Measurements from ENCODE around the gene C2CD5.
"Not testable (repeated sequence)": the region's sequence is repeated elsewhere in the genome, so short reads cannot be mapped to it uniquely, and the experiment has no call there.

The C2CD5 gene

GRCh38 chr12:22544038-22544979 is at the start of gene C2CD5:
TSS of gene C2CD5 (minus strand) at chr12:22544542. CDS start at chr12:22544150, 392 bp downstream.
- DNase-seq (ENCODE audit: low read depth in 2 of 2, low spot score in 1 of 2): peak; percentile 83 to 89

- no peak for DNase-seq (ENCODE audit: low read depth in 2 of 2, low spot score in 1 of 2)
Measured at GRCh38 chr12:22593864-22594263, 49.5 kb upstream of the C2CD5 start.

- no peak for DNase-seq (ENCODE audit: low read depth in 2 of 2, low spot score in 1 of 2)
Measured at GRCh38 chr12:22588817-22589216, 44.5 kb upstream of the C2CD5 start.

- DNase-seq (ENCODE audit: low read depth in 2 of 2, low spot score in 1 of 2): no peak
Measured at GRCh38 chr12:22578328-22578727, 34.0 kb upstream of the C2CD5 start.

GRCh38 chr12:22577667-22578066 is 33.3 kb upstream of the C2CD5 start:
- no peak for DNase-seq (ENCODE audit: low read depth in 2 of 2, low spot score in 1 of 2)

- no peak for DNase-seq (ENCODE audit: low read depth in 2 of 2, low spot score in 1 of 2)
Measured at GRCh38 chr12:22576473-22576872, 32.1 kb upstream of the C2CD5 start.

- no peak for DNase-seq (ENCODE audit: low read depth in 2 of 2, low spot score in 1 of 2)
Measured at GRCh38 chr12:22576065-22576464, 31.7 kb upstream of the C2CD5 start.

GRCh38 chr12:22574921-22575320 is 30.6 kb upstream of the C2CD5 start:
- no peak for DNase-seq (ENCODE audit: low read depth in 2 of 2, low spot score in 1 of 2)

- DNase-seq (ENCODE audit: low read depth in 2 of 2, low spot score in 1 of 2): no peak
Measured at GRCh38 chr12:22573181-22573580, 28.8 kb upstream of the C2CD5 start.

GRCh38 chr12:22569253-22569652 is 24.9 kb upstream of the C2CD5 start:
- DNase-seq (ENCODE audit: low read depth in 2 of 2, low spot score in 1 of 2): no peak

GRCh38 chr12:22562036-22563028 is 18.0 kb upstream of the C2CD5 start:
- no peak for DNase-seq (ENCODE audit: low read depth in 2 of 2, low spot score in 1 of 2)

GRCh38 chr12:22554750-22555149 is 10.4 kb upstream of the C2CD5 start:
- not testable (repeated sequence) for DNase-seq (ENCODE audit: low read depth in 2 of 2, low spot score in 1 of 2)

GRCh38 chr12:22551624-22552023 is 7.3 kb upstream of the C2CD5 start:
- no peak for DNase-seq (ENCODE audit: low read depth in 2 of 2, low spot score in 1 of 2)

GRCh38 chr12:22545255-22545654 is 913 bp upstream of the C2CD5 start:
- DNase-seq (ENCODE audit: low read depth in 2 of 2, low spot score in 1 of 2): no peak

GRCh38 chr12:22543246-22544037 is 900 bp downstream of the C2CD5 start:
- peak in 1 of 2 donors; percentile 14 for DNase-seq (ENCODE audit: low read depth in 2 of 2, low spot score in 1 of 2)

- no peak for DNase-seq (ENCODE audit: low read depth in 2 of 2, low spot score in 1 of 2)
Measured at GRCh38 chr12:22541496-22542155, 2.7 kb downstream of the C2CD5 start.

- DNase-seq (ENCODE audit: low read depth in 2 of 2, low spot score in 1 of 2): no peak
Measured at GRCh38 chr12:22539055-22539454, 5.3 kb downstream of the C2CD5 start.

GRCh38 chr12:22538311-22538710 is 6.0 kb downstream of the C2CD5 start:
- DNase-seq (ENCODE audit: low read depth in 2 of 2, low spot score in 1 of 2): no peak

GRCh38 chr12:22536971-22537544 is 7.3 kb downstream of the C2CD5 start:
- no peak for DNase-seq (ENCODE audit: low read depth in 2 of 2, low spot score in 1 of 2)

All from stimulated activated CD8-positive, alpha-beta memory T cell treated with anti-CD3 and anti-CD28 coated beads, Interleukin-4, amount 100 ng/mL, for 1 hour (primary cell).